HG02588 (cell line): ENCODE measurements around the gene GPR143.
"Not testable (repeated sequence)": the region's sequence is repeated elsewhere in the genome, so short reads cannot be mapped to it uniquely, and the experiment has no call there.

ENCODE experiments used
- ATAC-seq: cut with Tn5 transposase; IDR thresholded peaks from one replicate; pipeline ENCODE4 v1.9.1; 2021; ENCODE audit warnings: mild to moderate bottlenecking, moderate library complexity; ENCODE audit not compliant: unreplicated experiment

The GPR143 gene

DNA sequence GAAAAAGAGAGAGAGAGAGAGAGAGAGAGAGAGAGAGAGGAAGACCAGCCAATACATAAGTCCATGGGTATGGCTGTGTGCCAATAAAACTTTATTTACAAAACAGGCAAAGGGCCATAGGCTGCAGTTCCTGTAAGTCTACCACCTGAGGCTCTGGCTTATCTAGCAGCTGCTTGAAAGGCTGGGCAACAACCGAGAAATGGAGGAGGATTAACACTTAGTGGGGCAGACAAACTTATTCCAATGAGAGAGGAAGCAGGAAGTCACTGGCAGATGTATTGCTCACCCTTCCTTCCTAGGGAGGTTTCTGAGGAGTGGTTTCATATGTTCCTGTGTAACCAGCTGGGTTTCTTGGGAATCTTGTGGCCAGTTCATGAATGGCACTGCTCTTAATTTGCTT lies 4.7 kb upstream of the GPR143 start:
- no peak for ATAC-seq

GRCh38 chrX:9768321-9768839 lies 2.7 kb upstream of the GPR143 start:
- not testable (repeated sequence) for ATAC-seq

DNA sequence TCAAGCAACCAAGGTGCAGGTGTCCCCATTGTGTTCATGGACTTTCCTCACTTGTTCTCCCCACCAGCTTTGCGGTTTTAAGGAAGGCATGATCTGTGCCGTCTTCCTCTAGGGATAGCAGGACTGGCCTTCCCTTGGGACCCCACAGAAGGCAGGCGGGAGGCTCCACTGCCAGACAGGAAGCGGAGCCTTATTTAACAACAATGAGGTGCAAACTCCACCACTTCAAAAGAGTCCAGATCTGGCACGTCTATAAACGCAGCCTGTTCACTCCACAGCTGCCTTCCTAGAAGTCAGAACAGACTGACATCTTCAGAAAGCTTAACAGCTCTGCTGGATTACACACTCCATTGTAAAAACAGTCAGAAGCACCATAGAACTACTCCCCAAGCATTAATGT lies 1.7 kb upstream of the GPR143 start:
- ATAC-seq: no peak

DNA sequence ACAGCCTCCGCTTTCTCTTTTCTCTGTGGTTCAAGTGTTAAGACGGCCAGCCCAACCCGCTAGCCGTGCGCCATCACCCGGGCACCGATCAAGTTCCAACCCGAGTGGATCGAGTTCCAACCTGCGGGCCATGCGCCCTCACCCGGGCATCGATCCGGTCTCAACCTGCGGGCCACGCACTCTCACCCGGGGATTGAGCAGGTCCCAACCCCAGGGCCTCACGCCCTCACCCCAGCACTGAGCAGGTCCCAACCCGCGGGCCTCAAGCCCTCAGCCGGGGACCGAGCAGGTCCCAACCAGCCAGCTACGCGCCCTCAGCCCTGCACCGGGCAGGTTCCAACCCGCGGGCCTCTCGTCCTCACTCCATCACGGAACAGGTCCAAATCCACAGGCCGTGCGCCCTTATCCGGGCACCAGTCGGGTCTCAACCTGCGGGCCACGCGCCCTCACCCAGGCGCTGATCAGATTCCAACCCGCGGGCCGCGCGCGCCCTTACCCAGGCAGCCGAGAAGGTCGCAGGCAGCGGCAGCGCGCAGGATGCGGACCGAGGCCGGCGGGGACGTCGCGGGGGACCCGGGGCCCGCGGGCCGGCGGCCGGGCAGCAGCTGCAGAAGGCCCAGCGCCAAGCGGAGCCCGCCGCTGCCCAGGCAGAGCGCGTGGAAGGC lies 443 bp downstream of the GPR143 start:
- ATAC-seq: no peak

- no peak for ATAC-seq
Observed at GRCh38 chrX:9759337-9759736, 6.3 kb downstream of the GPR143 start.

DNA sequence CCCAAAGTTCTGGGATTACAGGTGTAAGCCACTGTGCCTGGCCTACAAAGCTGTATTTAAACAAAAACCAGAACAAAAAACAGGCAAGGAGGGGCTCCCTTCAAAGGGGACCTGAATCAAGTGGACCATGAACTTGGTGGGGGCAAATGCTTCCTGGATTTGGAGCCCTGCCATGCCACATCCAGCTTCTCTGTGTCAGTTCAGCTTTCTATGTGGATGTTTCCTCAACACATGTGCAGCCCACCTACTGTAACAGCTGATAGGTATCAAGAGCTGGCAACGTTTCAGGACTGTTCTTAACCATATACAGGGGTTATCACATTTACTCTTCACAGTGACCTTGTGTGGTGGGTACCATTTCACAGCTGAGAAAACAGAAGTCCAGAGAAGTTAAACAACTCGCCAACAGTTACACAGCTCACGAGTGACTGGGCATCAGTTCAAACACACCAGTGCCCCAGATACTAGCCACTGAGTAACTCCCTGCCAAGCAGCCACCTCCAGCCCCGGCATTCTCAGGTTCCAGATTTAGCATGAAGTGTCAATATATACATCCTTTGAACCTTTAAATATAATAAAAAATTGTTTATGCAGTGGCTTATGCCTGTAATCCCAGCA lies 7.5 kb downstream of the GPR143 start:
- no peak for ATAC-seq

DNA sequence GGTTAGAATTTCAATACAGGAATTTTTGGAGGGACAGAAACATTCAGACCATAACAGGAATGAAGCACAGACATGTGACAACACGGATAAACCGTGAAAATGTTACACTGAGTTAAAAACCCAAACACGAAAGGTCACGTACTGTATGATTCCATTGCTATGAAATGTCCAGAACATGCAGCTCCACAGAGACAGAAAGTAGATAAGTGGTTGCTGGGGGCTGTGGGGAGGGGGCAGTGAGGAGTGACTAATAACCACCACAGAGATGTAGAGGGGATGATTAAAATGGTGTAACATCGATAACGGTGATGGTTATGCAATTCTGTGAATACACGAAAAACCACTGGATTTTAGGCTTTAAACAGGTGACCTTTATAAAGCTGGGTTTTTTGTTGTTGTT lies 8.3 kb downstream of the GPR143 start:
- ATAC-seq: no peak

- no peak for ATAC-seq
Observed at GRCh38 chrX:9749146-9749692, 16.4 kb downstream of the GPR143 start.

DNA sequence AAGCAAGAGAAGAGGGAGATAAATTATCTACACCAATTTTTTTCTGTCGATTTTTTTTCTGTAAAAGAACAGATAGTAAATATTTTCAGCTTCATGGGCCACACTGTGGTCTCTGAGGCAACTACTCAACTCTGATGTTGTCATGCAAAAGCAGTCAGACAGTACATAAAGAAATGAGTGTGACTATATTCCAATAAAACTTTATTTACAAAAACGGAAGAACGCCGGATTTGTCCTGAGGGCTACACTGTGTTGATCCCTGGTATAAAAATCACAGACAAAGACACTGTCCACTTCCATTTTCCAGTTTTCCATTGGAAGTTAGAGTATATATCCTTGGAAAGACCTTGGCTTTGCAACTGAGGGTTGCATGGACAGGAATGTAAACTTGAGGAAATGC lies 18.0 kb downstream of the GPR143 start:
- ATAC-seq: no peak

GRCh38 chrX:9746148-9746888 lies 19.3 kb downstream of the GPR143 start:
- ATAC-seq: no peak

- ATAC-seq: no peak
Observed at GRCh38 chrX:9745417-9746115, 20.1 kb downstream of the GPR143 start.

DNA sequence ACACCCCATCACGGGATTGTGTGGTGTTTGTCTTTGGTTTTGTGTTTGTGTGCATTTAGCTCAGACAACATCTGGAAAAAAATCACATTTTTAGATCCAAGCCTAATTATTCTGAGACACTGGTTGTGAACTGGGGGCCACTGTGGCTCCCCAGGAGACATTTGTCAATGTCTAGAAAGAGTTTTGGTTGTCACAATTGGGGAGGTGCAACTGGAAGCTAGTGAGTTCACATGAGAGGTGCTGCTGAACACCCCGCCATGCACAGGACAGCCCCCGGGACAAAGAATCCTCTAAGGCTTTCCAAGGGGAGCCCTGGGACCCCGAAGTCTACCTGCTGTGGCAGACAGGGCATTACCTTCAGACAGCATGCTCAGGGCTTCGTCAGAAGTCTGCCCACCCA lies 26.5 kb downstream of the GPR143 start:
- ATAC-seq: no peak

DNA sequence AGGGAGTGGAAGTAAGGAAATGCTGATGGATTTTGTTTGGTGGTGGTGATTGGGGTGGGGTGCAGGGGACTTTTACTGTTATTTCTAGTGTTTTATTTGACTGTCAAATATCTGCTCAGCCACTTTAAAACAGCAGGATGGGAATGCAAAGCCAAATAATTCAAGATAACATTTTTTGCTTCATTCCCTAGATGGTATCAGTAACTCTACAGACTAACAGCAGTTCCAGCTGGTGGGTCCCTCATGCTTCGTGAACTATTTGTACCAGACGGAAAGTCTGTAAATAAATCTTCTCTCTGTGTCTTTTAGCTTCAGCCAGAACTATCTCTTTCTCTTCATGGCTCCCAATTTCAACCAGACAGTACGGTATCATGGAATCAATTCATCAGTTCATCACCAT lies 27.5 kb downstream of the GPR143 start:
- no peak for ATAC-seq

DNA sequence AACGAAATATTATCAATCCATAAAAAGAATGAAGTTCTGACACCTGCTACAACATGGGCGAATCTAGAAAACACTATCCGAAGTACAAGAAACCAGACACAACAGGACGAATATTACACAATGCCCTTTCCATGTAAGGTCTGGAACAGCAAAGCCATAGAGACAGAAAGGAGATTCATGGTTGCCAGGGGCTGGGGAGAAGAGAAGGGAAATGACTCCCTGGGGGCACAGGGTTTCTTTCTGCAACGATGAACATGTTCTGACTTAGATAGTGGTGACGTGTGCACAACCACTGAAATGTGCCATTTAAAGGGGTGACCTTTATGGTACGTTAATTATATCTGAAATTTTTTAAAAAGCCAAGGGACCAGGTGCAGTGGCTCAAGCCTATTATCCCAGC lies 28.3 kb downstream of the GPR143 start:
- ATAC-seq: no peak

DNA sequence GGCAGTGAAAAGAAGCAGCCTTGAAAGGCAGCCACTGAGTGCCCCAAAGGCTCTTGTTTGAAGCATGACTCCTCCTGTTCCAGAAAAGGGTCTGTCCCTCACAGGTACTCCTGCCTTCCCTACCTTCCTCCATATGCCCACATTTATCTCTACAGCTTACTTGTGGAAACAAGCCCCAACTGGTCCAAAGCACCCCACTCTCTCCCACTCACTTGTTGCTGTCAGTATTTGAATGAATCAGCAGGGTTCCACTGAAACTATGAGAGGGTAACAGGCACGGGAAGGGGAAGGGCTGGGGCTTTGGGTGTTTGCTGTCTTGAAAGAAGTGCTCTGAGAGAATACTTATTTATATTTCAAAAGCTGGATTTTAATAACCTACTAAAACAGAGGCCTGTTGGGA lies 34.9 kb downstream of the GPR143 start:
- ATAC-seq: no peak

- ATAC-seq: no peak
Observed at GRCh38 chrX:9730078-9730477, 35.6 kb downstream of the GPR143 start.

DNA sequence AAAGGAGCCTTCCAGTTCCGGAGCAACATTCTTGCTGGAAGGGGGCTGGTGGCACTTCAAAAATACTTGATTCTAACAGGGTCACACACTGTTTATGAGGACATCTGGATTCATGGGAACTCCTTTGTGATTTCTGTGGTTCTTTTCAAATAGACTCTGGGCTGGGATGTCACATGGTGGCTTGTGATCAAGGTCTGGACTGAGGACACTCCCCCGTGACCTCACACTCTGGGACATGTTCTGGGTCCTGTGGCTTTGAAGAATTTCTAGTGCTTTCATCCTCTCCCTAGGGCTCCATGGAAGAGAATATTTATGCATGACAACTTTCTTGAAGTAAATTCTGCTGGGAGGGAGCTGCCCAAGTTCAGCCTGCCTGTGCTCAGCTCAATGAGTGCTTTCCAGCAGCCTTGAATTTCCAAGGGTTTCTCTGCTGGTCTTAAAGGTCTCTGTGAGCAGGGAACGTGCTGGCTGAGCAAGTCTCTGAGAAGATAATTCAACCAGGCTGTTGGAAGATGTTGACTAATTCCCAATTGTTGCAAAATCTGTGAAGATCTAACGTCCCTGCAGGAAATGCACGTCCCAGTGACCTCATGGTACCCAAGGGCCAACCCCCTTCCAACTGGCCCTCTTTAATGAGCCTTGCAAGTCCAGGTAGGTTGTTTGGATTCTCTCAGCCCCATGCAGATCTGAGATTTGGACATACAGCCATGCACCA lies 36.3 kb downstream of the GPR143 start:
- no peak for ATAC-seq

- ATAC-seq: no peak
Observed at GRCh38 chrX:9728261-9728660, 37.4 kb downstream of the GPR143 start.

- ATAC-seq: no peak
Observed at GRCh38 chrX:9724711-9725110, 40.9 kb downstream of the GPR143 start.

GRCh38 chrX:9717376-9717775 lies 48.3 kb downstream of the GPR143 start:
- no peak for ATAC-seq

DNA sequence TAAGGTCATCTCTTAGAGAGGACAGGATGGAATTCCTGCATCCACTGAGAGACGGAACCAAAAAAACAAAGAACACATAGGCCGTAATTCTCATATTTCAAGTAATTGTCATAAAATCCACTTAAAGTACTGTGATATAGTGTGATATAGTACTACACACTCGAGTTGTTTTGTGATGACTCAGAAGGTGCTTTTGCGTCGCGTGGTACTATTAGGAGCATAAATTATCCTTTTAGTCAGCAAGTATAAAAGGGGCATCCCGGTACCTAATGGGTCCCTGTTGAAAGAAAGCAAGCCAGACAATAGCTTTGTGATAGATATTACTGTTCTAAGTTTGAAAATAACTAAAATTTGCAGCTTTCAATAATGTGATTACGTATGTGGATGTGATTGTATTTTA lies 55.3 kb downstream of the GPR143 start:
- ATAC-seq: no peak
